ENCODE results near the gene CAPZA3.
"Not testable (repeated sequence)": the region's sequence is repeated elsewhere in the genome, so short reads cannot be mapped to it uniquely, and the experiment has no call there.

Gene CAPZA3

DNA sequence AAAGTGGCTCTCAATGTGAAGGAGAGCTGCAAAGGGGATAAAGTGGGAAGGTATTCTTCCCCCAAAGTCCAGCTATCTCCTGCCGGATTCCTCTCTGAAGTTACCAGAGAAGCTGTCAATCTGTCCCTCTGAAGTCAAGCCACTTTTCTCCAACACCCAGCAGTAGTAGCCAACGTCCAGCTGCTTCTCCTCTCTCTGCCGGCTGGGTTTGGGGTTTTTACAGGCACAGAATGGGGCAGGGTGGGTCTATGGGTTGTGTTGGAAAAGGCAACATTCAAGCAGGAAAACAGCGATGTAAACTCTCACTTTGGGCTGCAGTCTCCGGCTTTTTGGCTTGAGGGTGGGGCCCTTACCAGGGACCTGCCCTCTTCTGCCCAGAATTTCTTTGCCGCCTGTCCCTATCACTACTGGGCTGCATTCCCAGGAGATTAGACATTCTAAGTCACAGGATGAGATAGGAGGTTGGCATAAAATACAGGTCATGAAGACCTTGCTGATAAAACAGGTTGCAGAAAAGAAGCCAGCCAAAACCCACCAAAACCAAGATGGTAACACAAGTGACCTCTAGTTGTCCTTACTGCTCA, 16.3 kb downstream of the CAPZA3 start:
- Histone ChIP-seq H3K27me3 (replicated peaks; ENCODE audit: control insufficient read depth, insufficient read depth, low read length) (no peaks in the 10 kb centered on the region), H3K36me3 (ENCODE audit: control insufficient read depth, insufficient read depth, low read length) (no peaks in the 10 kb centered on the region), H3K4me3 (replicated peaks; ENCODE audit: low read depth, low read length) (no peak overlapping the region)
- no peak for DNase-seq (ENCODE audit: extremely low read depth, insufficient read length)
- TF ChIP-seq, protein P1, sequence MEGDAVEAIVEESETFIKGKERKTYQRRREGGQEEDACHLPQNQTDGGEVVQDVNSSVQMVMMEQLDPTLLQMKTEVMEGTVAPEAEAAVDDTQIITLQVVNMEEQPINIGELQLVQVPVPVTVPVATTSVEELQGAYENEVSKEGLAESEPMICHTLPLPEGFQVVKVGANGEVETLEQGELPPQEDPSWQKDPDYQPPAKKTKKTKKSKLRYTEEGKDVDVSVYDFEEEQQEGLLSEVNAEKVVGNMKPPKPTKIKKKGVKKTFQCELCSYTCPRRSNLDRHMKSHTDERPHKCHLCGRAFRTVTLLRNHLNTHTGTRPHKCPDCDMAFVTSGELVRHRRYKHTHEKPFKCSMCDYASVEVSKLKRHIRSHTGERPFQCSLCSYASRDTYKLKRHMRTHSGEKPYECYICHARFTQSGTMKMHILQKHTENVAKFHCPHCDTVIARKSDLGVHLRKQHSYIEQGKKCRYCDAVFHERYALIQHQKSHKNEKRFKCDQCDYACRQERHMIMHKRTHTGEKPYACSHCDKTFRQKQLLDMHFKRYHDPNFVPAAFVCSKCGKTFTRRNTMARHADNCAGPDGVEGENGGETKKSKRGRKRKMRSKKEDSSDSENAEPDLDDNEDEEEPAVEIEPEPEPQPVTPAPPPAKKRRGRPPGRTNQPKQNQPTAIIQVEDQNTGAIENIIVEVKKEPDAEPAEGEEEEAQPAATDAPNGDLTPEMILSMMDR (IDR thresholded peaks at IDR 0.05; ENCODE audit: insufficient read depth, low read length, poor library complexity, severe bottlenecking): no peak

DNA sequence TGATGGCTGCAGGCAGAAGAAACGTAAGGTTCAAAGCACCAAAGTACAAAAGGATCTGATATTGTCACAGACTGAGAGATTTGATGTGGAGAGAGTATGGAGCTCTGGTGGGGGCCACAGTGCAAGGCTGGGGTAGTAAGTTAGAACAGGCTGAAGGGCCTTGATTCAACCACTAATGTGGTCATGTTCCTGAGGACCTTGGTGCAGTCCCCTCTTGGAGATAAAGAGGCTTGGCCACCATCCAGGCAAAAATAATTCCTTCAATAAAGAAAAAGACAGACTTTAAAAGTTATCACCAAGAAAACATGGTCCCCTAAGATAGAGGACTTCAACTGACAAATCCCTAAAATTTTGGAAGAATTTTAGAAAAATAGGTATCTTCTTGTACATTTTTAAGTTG, 17.4 kb downstream of the CAPZA3 start:
- TF ChIP-seq, protein P1 (IDR thresholded peaks at IDR 0.05; ENCODE audit: insufficient read depth, low read length, poor library complexity, severe bottlenecking): no peak
- Histone ChIP-seq H3K27me3 (replicated peaks; ENCODE audit: control insufficient read depth, insufficient read depth, low read length) (no peaks in the 10 kb centered on the region), H3K4me3 (replicated peaks; ENCODE audit: low read depth, low read length) (no peak overlapping the region), H3K36me3 (ENCODE audit: control insufficient read depth, insufficient read depth, low read length) (no peaks in the 10 kb centered on the region)
- DNase-seq (ENCODE audit: extremely low read depth, insufficient read length): no peak

DNA sequence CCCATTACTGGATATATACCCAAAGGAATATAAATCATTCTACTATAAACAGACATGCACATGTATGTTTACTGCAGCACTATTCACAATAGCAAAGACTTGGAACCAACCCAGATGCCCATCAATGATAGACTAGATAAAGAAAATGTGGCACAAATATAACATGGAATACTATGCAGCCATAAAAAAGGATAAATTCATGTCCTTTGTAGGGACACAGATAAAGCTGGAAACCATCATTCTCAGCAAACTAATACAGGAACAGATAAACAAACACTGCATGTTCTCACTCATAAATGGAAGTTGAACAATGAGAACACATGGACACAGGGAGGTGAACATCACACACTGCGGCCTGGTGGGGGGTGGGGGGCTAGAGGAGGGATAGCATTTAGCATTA, 28.6 kb downstream of the CAPZA3 start:
- H3K4me3 ChIP-seq (replicated peaks; ENCODE audit: low read depth, low read length); H3K36me3 ChIP-seq (ENCODE audit: control insufficient read depth, insufficient read depth, low read length); DNase-seq (ENCODE audit: extremely low read depth, insufficient read length); H3K27me3 ChIP-seq (replicated peaks; ENCODE audit: control insufficient read depth, insufficient read depth, low read length): not testable (repeated sequence)

DNA sequence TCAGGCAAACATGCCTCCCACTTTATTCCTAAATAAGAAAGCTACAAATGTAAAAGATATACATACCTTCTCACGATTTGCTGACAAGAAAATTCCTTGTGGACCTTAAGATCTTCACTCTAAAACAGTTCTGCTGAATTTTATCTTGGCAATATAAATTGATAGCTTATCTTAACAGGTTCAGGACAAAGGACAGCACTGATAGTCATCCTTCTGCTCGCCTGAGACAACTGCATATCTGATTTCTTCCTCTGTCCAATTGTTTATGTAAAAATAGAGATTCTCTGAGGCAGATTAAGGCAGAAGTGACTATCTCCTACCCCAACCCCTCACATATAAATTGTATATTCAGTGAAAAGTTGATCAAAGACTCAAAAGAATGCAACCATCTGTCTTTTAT, 44.9 kb downstream of the CAPZA3 start:
- no peak overlapping the region for H3K4me3 ChIP-seq (replicated peaks; ENCODE audit: low read depth, low read length)
- DNase-seq (ENCODE audit: extremely low read depth, insufficient read length): no peak
- TF ChIP-seq, protein P1 (IDR thresholded peaks at IDR 0.05; ENCODE audit: insufficient read depth, low read length, poor library complexity, severe bottlenecking): no peak
- no peaks in the 10 kb centered on the region for H3K27me3 ChIP-seq (replicated peaks; ENCODE audit: control insufficient read depth, insufficient read depth, low read length)
- H3K36me3 ChIP-seq (ENCODE audit: control insufficient read depth, insufficient read depth, low read length): no peaks in the 10 kb centered on the region

DNA sequence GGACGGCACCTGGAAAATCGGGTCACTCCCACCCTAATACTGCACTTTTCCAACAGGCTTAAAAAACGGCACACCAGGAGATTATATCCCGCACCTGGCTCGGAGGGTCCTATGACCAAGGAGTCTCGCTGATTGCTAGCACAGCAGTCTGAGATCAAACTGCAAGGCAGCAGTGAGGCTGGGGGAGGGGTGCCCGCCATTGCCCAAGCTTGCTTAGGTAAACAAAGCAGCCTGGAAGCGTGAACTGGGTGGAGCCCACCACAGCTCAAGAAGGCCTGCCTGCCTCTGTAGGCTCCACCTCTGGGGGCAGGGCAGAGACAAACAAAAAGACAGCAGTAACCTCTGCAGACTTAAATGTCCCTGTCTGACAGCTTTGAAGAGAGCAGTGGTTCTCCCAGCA, 47.5 kb downstream of the CAPZA3 start:
- not testable (repeated sequence) for DNase-seq (ENCODE audit: extremely low read depth, insufficient read length); H3K27me3 ChIP-seq (replicated peaks; ENCODE audit: control insufficient read depth, insufficient read depth, low read length); H3K36me3 ChIP-seq (ENCODE audit: control insufficient read depth, insufficient read depth, low read length); H3K4me3 ChIP-seq (replicated peaks; ENCODE audit: low read depth, low read length)

Data from GM06990 (cell line).